Right renal pelvis (tissue), 4 donors: ENCODE measurements around the gene LMOD3. TPM values are rescaled to one million over a fixed set of nuclear protein-coding genes. Genes with fewer than 3 reads are reported as not detected.

Experiments
- DNase-seq, 4 donors: peaks; one replicate each; pipeline ENCODE4 v3.0.0-alpha.2; 2013; ENCODE audit warnings: low read depth in 4 of 4, low spot score in 3 of 4, missing footprints in 1 of 4
- polyA plus RNA-seq, 4 donors: library from polyadenylated mRNA; unstranded; fragments of 120-200 nt; gene quantifications; one replicate each; pipeline ENCODE4 v1.2.1, GENCODE V29; 2013; ENCODE audit not compliant: insufficient read length in 4 of 4

LMOD3 gene
- polyA plus RNA-seq, 4 donors, result 0.04 to 0.11 (median 0.06) TPM; not detected in 1

GRCh38 chr3:69094467-69095205 is 27.8 kb downstream of the LMOD3 start:
- DNase-seq, result no peak

GRCh38 chr3:69092030-69092516 is 30.3 kb downstream of the LMOD3 start:
- DNase-seq, result no peak

GRCh38 chr3:69091389-69092029 is 30.9 kb downstream of the LMOD3 start:
- no peak for DNase-seq

GRCh38 chr3:69090021-69090420 is 32.4 kb downstream of the LMOD3 start:
- DNase-seq, result no peak

- DNase-seq, result no peak
Measured at GRCh38 chr3:69088063-69088462, 34.3 kb downstream of the LMOD3 start.

GRCh38 chr3:69087030-69087791 is 35.2 kb downstream of the LMOD3 start:
- no peak for DNase-seq

GRCh38 chr3:69085833-69086722 is 36.3 kb downstream of the LMOD3 start:
- DNase-seq, result peak in 1 of 4 donors; percentile 25

- DNase-seq, result peak in 1 of 4 donors; percentile 7
Measured at GRCh38 chr3:69085168-69085832, 37.1 kb downstream of the LMOD3 start.

- peak; percentile 69 to 80 (median 78) for DNase-seq
Measured at GRCh38 chr3:69084326-69085167, 37.8 kb downstream of the LMOD3 start, which contains the start of gene ARL6IP5. Gene ARL6IP5, plus strand, starts transcription at chr3:69084937. Its CDS starts 111 bp downstream, at chr3:69085048.

GRCh38 chr3:69082805-69083204 is 39.6 kb downstream of the LMOD3 start:
- peak in 1 of 4 donors; percentile 25 for DNase-seq

GRCh38 chr3:69082361-69082760 is 40.0 kb downstream of the LMOD3 start:
- DNase-seq, result no peak

GRCh38 chr3:69081583-69082262 is 40.7 kb downstream of the LMOD3 start:
- DNase-seq, result no peak

- DNase-seq, result peak in 3 of 4 donors; percentile 71 to 75 (median 75)
Measured at GRCh38 chr3:69080233-69080920, 42.0 kb downstream of the LMOD3 start, which contains the start of gene UBA3. Gene UBA3, minus strand, starts transcription at chr3:69080365. Its CDS starts 12 bp downstream, at chr3:69080353.

- DNase-seq, result no peak
Measured at GRCh38 chr3:69079269-69080159, 42.9 kb downstream of the LMOD3 start.

- no peak for DNase-seq
Measured at GRCh38 chr3:69072928-69073327, 49.5 kb downstream of the LMOD3 start.

GRCh38 chr3:69066121-69066520 is 56.3 kb downstream of the LMOD3 start:
- no peak for DNase-seq
